Left ventricle myocardium inferior (tissue), 1 donor: Measurements from ENCODE around the gene AQR. TPM values are rescaled to one million over a fixed set of nuclear protein-coding genes. Genes with fewer than 3 reads are reported as not detected.
"Not testable (repeated sequence)": the region's sequence is repeated elsewhere in the genome, so short reads cannot be mapped to it uniquely, and the experiment has no call there.

Experiments
- DNase-seq: peaks from one replicate; pipeline ENCODE4 v3.0.0-alpha.2; 2020
- H3K27ac ChIP-seq: fragments of 200-600 bp; replicated peaks from 2 replicates; pipeline ENCODE4 v1.8.0; 2021
- H3K27me3 ChIP-seq: fragments of 200-600 bp; 2 replicates; pipeline ENCODE4 v1.8.0; 2021; ENCODE audit warnings: low read depth
- H3K36me3 ChIP-seq: fragments of 200-600 bp; 2 replicates; pipeline ENCODE4 v1.8.0; 2021
- H3K4me1 ChIP-seq: fragments of 200-600 bp; 2 replicates; pipeline ENCODE4 v1.8.0; 2021
- H3K4me3 ChIP-seq: fragments of 200-600 bp; 2 replicates; pipeline ENCODE4 v1.8.0; 2021; ENCODE audit warnings: mild to moderate bottlenecking, moderate library complexity
- H3K9me3 ChIP-seq: fragments of 200-600 bp; replicated peaks from 2 replicates; pipeline ENCODE4 v1.8.0; 2021
- CTCF ChIP-seq: fragments of 200-600 bp; IDR thresholded peaks from 2 replicates; pipeline ENCODE4 v1.8.0; 2021; ENCODE audit warnings: antibody characterized with exemption, mild to moderate bottlenecking, borderline replicate concordance
- intact Hi-C: fragments of 100-400 bp; cut with micrococcal nuclease; formaldehyde crosslinking; loops from one replicate; pipeline ENCODE4 v1.11.0; 2022
- total RNA-seq: library from RNA; stranded (reverse); fragmentation: NEBNext Ultra II Directional; extraction: Animal tissue kit (Norgen Biotek cat#: 25700); gene quantifications from one replicate; pipeline ENCODE4 v1.2.1, GENCODE V29; 2021
- donor health status: DM: no; HTN: yes; CAD: no; lungs with severe emphysema.

Gene AQR
- total RNA-seq, 1 donor from 2014 or later: 9.8 TPM

- Histone ChIP-seq H3K9me3 (no peaks in the 10 kb centered on the region), H3K4me1 (peaks cover 11% of the 10 kb centered on the region), H3K27me3 (no peaks in the 10 kb centered on the region), H3K27ac (no peak overlapping the region), H3K36me3 (peaks cover 6% of the 10 kb centered on the region), H3K4me3 (no peak overlapping the region)
- intact Hi-C loops: no loop called here
- no peak for TF ChIP-seq CTCF
- no peak for DNase-seq
Measured at GRCh38 chr15:34976743-34977142, 7.2 kb upstream of the AQR start.

GRCh38 chr15:34976073-34976472, 6.5 kb upstream of the AQR start:
- Histone ChIP-seq H3K36me3 (no peaks in the 10 kb centered on the region), H3K4me1 (peaks cover 11% of the 10 kb centered on the region), H3K27me3 (no peaks in the 10 kb centered on the region), H3K9me3 (no peaks in the 10 kb centered on the region), H3K4me3 (no peak overlapping the region), H3K27ac (no peak overlapping the region)
- intact Hi-C loops: no loop called here
- DNase-seq: no peak
- no peak for TF ChIP-seq CTCF

GRCh38 chr15:34973512-34973911, 4.0 kb upstream of the AQR start:
- no peak for DNase-seq
- no peaks in the 10 kb centered on the region for H3K27me3 ChIP-seq
- H3K4me1 ChIP-seq: peaks cover 23% of the 10 kb centered on the region
- no peaks in the 10 kb centered on the region for H3K9me3 ChIP-seq
- intact Hi-C loops: no loop called here
- no peak for TF ChIP-seq CTCF
- H3K27ac ChIP-seq: no peak overlapping the region
- H3K36me3 ChIP-seq: no peaks in the 10 kb centered on the region
- H3K4me3 ChIP-seq: no peak overlapping the region

DNA sequence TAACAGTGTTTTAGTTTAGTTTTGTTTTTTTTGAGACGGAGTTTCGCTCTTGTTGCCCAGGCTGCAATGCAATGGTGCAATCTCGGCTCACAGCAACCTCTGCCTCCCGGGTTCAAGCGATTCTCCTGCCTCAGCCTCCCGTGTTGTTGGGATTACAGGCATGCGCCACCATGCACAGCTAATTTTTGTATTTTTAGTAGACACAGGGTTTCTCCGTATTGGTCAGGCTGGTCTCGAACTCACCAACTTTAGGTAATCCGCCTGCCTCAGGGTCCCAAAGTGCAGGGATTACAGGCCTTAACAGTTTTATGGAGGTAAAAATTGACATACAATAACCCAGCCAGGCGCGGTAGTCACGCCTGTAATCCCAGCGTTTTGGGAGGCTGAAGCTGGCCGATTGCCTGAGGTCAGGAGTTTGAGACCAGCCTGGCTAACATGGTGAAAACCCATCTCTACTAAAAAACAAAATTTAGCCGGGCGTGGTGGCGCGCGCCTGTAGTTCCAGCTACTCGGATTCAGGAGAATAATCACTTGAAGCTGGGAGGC, 629 bp upstream of the AQR start:
- DNase-seq, H3K9me3 ChIP-seq, H3K36me3 ChIP-seq, intact Hi-C loops, H3K27me3 ChIP-seq: not testable (repeated sequence)
- Histone ChIP-seq H3K4me1 (peaks cover 57% of the 10 kb centered on the region), H3K27ac (peak overlapping the region; percentile 88), H3K4me3 (peak overlapping the region; percentile 87)

- intact Hi-C loops: no loop called here
- Histone ChIP-seq H3K9me3 (no peaks in the 10 kb centered on the region), H3K4me1 (peaks cover 52% of the 10 kb centered on the region), H3K27ac (no peak overlapping the region), H3K27me3 (no peaks in the 10 kb centered on the region), H3K4me3 (no peak overlapping the region), H3K36me3 (peaks cover 50% of the 10 kb centered on the region)
- DNase-seq: no peak
- no peak for TF ChIP-seq CTCF
Measured at GRCh38 chr15:34964277-34964676, 5.3 kb downstream of the AQR start.

- Histone ChIP-seq H3K4me3 (no peak overlapping the region), H3K36me3 (peaks cover 52% of the 10 kb centered on the region), H3K9me3 (no peaks in the 10 kb centered on the region), H3K4me1 (peaks cover 11% of the 10 kb centered on the region), H3K27me3 (no peaks in the 10 kb centered on the region), H3K27ac (no peak overlapping the region)
- intact Hi-C loops: no loop called here
- TF ChIP-seq CTCF: no peak
- no peak for DNase-seq
Measured at GRCh38 chr15:34953851-34954250, 15.7 kb downstream of the AQR start.
